Duodenal mucosa (tissue), 2 donors: Measurements from ENCODE around the gene FJX1.
"Not testable (repeated sequence)": the region's sequence is repeated elsewhere in the genome, so short reads cannot be mapped to it uniquely, and the experiment has no call there.

Source experiments
- H3K27ac ChIP-seq: one replicate; pipeline ENCODE4 v1.7.0; 2013; ENCODE audit warnings: low read depth, low read length
- H3K27me3 ChIP-seq, 2 donors: one replicate each; pipeline ENCODE4 v1.7.0; 2013; ENCODE audit warnings: low read length in 2 of 2, control low read depth in 1 of 2; ENCODE audit not compliant: insufficient read depth in 2 of 2, control insufficient read depth in 1 of 2
- H3K36me3 ChIP-seq, 2 donors: one replicate each; pipeline ENCODE4 v1.7.0; 2013; ENCODE audit warnings: low read length in 2 of 2, control low read depth in 1 of 2; ENCODE audit not compliant: insufficient read depth in 2 of 2, control insufficient read depth in 1 of 2
- H3K4me1 ChIP-seq, 2 donors: one replicate each; pipeline ENCODE4 v1.7.0; 2013; ENCODE audit warnings: low read length in 2 of 2, control low read depth in 1 of 2; ENCODE audit not compliant: insufficient read depth in 2 of 2, control insufficient read depth in 1 of 2
- H3K4me3 ChIP-seq, 2 donors: one replicate each; pipeline ENCODE4 v1.7.0; 2013; ENCODE audit warnings: low read length in 2 of 2, low read depth in 1 of 2
- H3K9ac ChIP-seq, 2 donors: one replicate each; pipeline ENCODE4 v1.7.0; 2013; ENCODE audit warnings: low read length in 2 of 2, low read depth in 1 of 2
- H3K9me3 ChIP-seq, 2 donors: one replicate each; pipeline ENCODE4 v1.7.0; 2013; ENCODE audit warnings: low read length in 2 of 2, control low read depth in 1 of 2; ENCODE audit not compliant: control insufficient read depth in 1 of 2

Gene FJX1

GRCh38 chr11:35650006-35650405 is 31.7 kb downstream of the FJX1 start:
- Histone ChIP-seq H3K9ac (no peak overlapping the region), H3K9me3 (no peaks in the 10 kb centered on the region), H3K27ac (no peak overlapping the region), H3K4me1 (no peaks in the 10 kb centered on the region), H3K4me3 (no peak overlapping the region), H3K36me3 (no peaks in the 10 kb centered on the region), H3K27me3 (peaks cover 0 to 8% of the 10 kb centered on the region in 2 donors)

- H3K27me3 ChIP-seq, result peaks cover 0 to 8% of the 10 kb centered on the region in 2 donors
- H3K4me1 ChIP-seq, result no peaks in the 10 kb centered on the region
- no peaks in the 10 kb centered on the region for H3K36me3 ChIP-seq
- no peaks in the 10 kb centered on the region for H3K9me3 ChIP-seq
- H3K27ac ChIP-seq, result no peak overlapping the region
- no peak overlapping the region for H3K4me3 ChIP-seq
- no peak overlapping the region for H3K9ac ChIP-seq
Measured at GRCh38 chr11:35650467-35650866, 32.2 kb downstream of the FJX1 start.

GRCh38 chr11:35651263-35651662 is 33.0 kb downstream of the FJX1 start:
- Histone ChIP-seq H3K36me3 (no peaks in the 10 kb centered on the region), H3K9me3 (no peaks in the 10 kb centered on the region), H3K27me3 (peaks cover 0 to 14% of the 10 kb centered on the region in 2 donors), H3K9ac (no peak overlapping the region), H3K4me3 (no peak overlapping the region), H3K27ac (no peak overlapping the region), H3K4me1 (no peaks in the 10 kb centered on the region)

DNA sequence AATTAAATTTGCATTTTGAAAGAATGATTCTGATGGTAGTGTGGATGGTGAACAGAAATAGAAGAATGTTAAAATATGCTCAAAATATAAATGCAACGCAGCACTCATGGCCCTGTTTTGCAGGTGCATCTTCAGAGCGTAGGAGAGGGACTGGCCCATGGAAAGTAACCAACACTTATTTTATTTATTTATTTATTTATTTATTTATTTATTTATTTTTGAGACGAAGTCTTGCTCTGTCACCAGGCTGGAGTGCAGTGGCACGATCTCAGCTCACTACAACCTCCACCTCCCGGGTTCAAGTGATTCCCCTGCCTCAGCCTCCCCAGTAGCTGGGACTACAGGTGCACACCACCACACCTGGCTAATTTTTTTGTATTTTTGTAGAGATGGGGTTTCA is 34.5 kb downstream of the FJX1 start:
- H3K4me3 ChIP-seq, result not testable (repeated sequence)

GRCh38 chr11:35654711-35655110 is 36.5 kb downstream of the FJX1 start:
- Histone ChIP-seq H3K36me3 (no peaks in the 10 kb centered on the region), H3K27ac (no peak overlapping the region), H3K4me1 (no peaks in the 10 kb centered on the region), H3K9me3 (no peaks in the 10 kb centered on the region), H3K27me3 (peaks cover 4 to 11% of the 10 kb centered on the region in 2 donors), H3K4me3 (no peak overlapping the region), H3K9ac (no peak overlapping the region)

More for the DNA sequence above, 34.5 kb downstream of the FJX1 start:
- not testable (repeated sequence) for H3K36me3 ChIP-seq, H3K9me3 ChIP-seq, H3K4me1 ChIP-seq, H3K27ac ChIP-seq, H3K9ac ChIP-seq
- peaks cover 0 to 13% of the 10 kb centered on the region in 2 donors for H3K27me3 ChIP-seq

GRCh38 chr11:35655254-35655653 is 37.0 kb downstream of the FJX1 start:
- H3K4me3 ChIP-seq, result no peak overlapping the region
- no peak overlapping the region for H3K27ac ChIP-seq
- no peaks in the 10 kb centered on the region for H3K36me3 ChIP-seq
- H3K4me1 ChIP-seq, result no peaks in the 10 kb centered on the region
- no peak overlapping the region for H3K9ac ChIP-seq
- H3K27me3 ChIP-seq, result peaks cover 4 to 11% of the 10 kb centered on the region in 2 donors
- H3K9me3 ChIP-seq, result no peaks in the 10 kb centered on the region

- no peaks in the 10 kb centered on the region for H3K36me3 ChIP-seq
- H3K9ac ChIP-seq, result no peak overlapping the region
- H3K4me3 ChIP-seq, result no peak overlapping the region
- no peaks in the 10 kb centered on the region for H3K9me3 ChIP-seq
- peaks cover 4 to 11% of the 10 kb centered on the region in 2 donors for H3K27me3 ChIP-seq
- H3K4me1 ChIP-seq, result no peaks in the 10 kb centered on the region
- H3K27ac ChIP-seq, result no peak overlapping the region
Measured at GRCh38 chr11:35655856-35656255, 37.6 kb downstream of the FJX1 start.

- Histone ChIP-seq H3K9ac (no peak overlapping the region), H3K4me1 (peaks cover 4 to 8% of the 10 kb centered on the region in 2 donors), H3K27me3 (peaks cover 4 to 11% of the 10 kb centered on the region in 2 donors), H3K4me3 (no peak overlapping the region), H3K9me3 (no peaks in the 10 kb centered on the region), H3K27ac (no peak overlapping the region), H3K36me3 (no peaks in the 10 kb centered on the region)
Measured at GRCh38 chr11:35658020-35658948, 40.0 kb downstream of the FJX1 start.

DNA sequence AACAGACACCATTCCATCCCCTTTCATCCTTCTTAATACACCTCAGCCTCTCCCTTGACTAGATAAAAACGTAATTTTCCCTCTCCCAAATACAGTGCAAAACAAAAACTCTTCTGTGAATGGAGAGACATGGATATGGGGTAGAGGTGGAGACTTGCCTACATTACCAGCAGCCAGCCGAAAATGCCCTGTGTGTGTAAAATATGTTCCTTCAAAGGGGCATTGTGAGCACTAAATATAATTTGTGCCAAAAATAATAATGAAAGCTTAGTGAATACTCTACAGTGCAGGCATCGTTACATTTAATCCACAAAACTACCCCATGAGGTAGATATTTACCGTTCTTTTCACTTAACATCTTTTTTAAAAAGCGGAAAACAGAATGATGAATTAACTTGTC is 43.3 kb downstream of the FJX1 start:
- peaks cover 0 to 19% of the 10 kb centered on the region in 2 donors for H3K9me3 ChIP-seq
- H3K27ac ChIP-seq, result no peak overlapping the region
- peak overlapping the region; percentile 96 to 98 for H3K4me3 ChIP-seq
- peaks cover 0 to 4% of the 10 kb centered on the region in 2 donors for H3K27me3 ChIP-seq
- H3K36me3 ChIP-seq, result no peaks in the 10 kb centered on the region
- peaks cover 14 to 19% of the 10 kb centered on the region in 2 donors for H3K4me1 ChIP-seq
- H3K9ac ChIP-seq, result peak overlapping the region; percentile 69 to 78

DNA sequence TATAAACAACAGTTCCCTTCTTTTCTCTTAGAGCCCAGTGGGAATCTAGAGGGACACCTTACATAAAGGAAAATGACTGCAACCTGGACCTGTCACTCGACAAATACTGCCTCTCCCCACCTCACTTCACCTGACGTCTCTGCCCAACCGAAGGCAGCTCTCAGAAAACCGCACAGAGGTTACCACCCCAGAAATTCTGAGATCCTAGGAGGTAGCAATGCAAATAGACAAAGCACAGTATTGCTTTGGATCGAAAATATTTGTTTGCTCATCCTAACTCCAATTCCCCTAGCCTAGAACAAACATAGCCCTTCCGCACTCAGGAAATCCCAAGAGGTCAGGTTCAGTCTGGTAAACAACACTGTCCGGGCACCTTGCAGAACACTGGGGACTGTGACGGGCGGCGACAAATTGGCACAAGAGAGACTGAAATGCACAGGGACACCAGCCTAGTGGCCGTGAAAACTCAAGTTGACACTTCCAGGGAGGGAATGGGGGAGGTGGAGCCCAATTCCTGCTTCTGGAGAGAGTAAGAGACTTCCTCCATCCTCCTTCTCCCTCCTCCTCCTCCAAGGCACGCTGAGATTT is 43.9 kb downstream of the FJX1 start:
- Histone ChIP-seq H3K27ac (peak overlapping the region; percentile 94), H3K9me3 (peaks cover 0 to 19% of the 10 kb centered on the region in 2 donors), H3K4me3 (peak overlapping the region; percentile 96 to 98), H3K36me3 (no peaks in the 10 kb centered on the region), H3K9ac (peak overlapping the region; percentile 69 to 78), H3K27me3 (peaks cover 0 to 4% of the 10 kb centered on the region in 2 donors), H3K4me1 (peaks cover 14 to 19% of the 10 kb centered on the region in 2 donors)
